HEK293T (cell line): ENCODE data around the gene NRXN2.

Experiments
- ARNT ChIP-seq: fragments of 450-650 bp; IDR thresholded peaks from 2 replicates; pipeline ENCODE4 v1.6.1; 2017; ENCODE audit warnings: mild to moderate bottlenecking
- BHLHE40 ChIP-seq: fragments of 450-650 bp; IDR thresholded peaks from 2 replicates; pipeline ENCODE4 v1.6.1; 2016; ENCODE audit warnings: mild to moderate bottlenecking, moderate library complexity, borderline replicate concordance
- CTBP1 ChIP-seq: fragments of 450-650 bp; IDR thresholded peaks from 2 replicates; pipeline ENCODE4 v1.6.1; 2016; ENCODE audit warnings: borderline replicate concordance
- ELF4 ChIP-seq: fragments of 450-650 bp; IDR thresholded peaks from 2 replicates; pipeline ENCODE4 v1.6.1; 2017; ENCODE audit warnings: antibody characterized with exemption
- FOXA1 ChIP-seq: fragments of 450-650 bp; IDR thresholded peaks from 2 replicates; pipeline ENCODE4 v1.6.1; 2016; ENCODE audit warnings: mild to moderate bottlenecking
- FOXK2 ChIP-seq: fragments of 450-650 bp; IDR thresholded peaks from 2 replicates; pipeline ENCODE4 v1.6.1; 2016; ENCODE audit warnings: mild to moderate bottlenecking
- FOXM1 ChIP-seq: fragments of 450-650 bp; IDR thresholded peaks from 2 replicates; pipeline ENCODE4 v1.6.1; 2017; ENCODE audit warnings: mild to moderate bottlenecking, borderline replicate concordance
- L3MBTL2 ChIP-seq: fragments of 450-650 bp; conservative IDR thresholded peaks from 2 replicates; pipeline ENCODE4 v1.6.1; 2016; ENCODE audit warnings: mild to moderate bottlenecking
- NFRKB ChIP-seq: fragments of 450-650 bp; IDR thresholded peaks from 2 replicates; pipeline ENCODE4 v1.6.1; 2016; ENCODE audit warnings: mild to moderate bottlenecking, moderate library complexity
- PKNOX1 ChIP-seq: fragments of 450-650 bp; IDR thresholded peaks from 2 replicates; pipeline ENCODE4 v1.6.1; 2016
- SP1 ChIP-seq: fragments of 450-650 bp; IDR thresholded peaks from 2 replicates; pipeline ENCODE4 v1.6.1; 2017
- SUZ12 ChIP-seq: fragments of 450-650 bp; IDR thresholded peaks from 2 replicates; pipeline ENCODE4 v1.6.1; 2016; ENCODE audit warnings: mild to moderate bottlenecking
- TARDBP ChIP-seq: fragments of 450-650 bp; IDR thresholded peaks from 2 replicates; pipeline ENCODE4 v1.6.1; 2016
- ZNF384 ChIP-seq: fragments of 450-650 bp; IDR thresholded peaks from 2 replicates; pipeline ENCODE4 v1.6.1; 2016

GRCh38 chr11:64649291-64649697, 73.7 kb downstream of the NRXN2 start:
- TF ChIP-seq L3MBTL2 (no peak), NFRKB (no peak), ZNF384 (no peak), FOXM1 (no peak), ELF4 (no peak), FOXK2 (no peak), SUZ12 (no peak), FOXA1 (no peak), BHLHE40 (no peak), ARNT (no peak), SP1 (no peak), PKNOX1 (no peak; the same call in none of the 2 replicates), TARDBP (no peak), CTBP1 (no peak)
